Type B pancreatic cell (in vitro differentiated cells): Measurements from ENCODE around the gene TRAPPC2L. TPM values are rescaled to one million over a fixed set of nuclear protein-coding genes. Genes with fewer than 3 reads are reported as not detected.
A peak's percentile ranks its signal among the peaks of the same experiment; 100 is the strongest.

ENCODE experiments used
- DNase-seq: peaks from one replicate; pipeline ENCODE4 v3.0.0; 2021; ENCODE audit warnings: mixed read lengths; ENCODE audit not compliant: unreplicated experiment; ENCODE audit errors: extremely low spot score
- H3K27ac Mint-ChIP-seq: 2 replicates; pipeline ENCODE4 v1.8.0; 2021; ENCODE audit warnings: mild to moderate bottlenecking, mixed read lengths
- H3K27me3 Mint-ChIP-seq: 2 replicates; pipeline ENCODE4 v1.8.0; 2021; ENCODE audit warnings: mixed read lengths
- H3K36me3 Mint-ChIP-seq: 2 replicates; pipeline ENCODE4 v1.8.0; 2021; ENCODE audit warnings: mixed read lengths
- H3K4me1 Mint-ChIP-seq: one replicate; pipeline ENCODE4 v1.8.0; 2021; ENCODE audit warnings: mixed read lengths; ENCODE audit not compliant: unreplicated experiment
- H3K4me3 Mint-ChIP-seq: 2 replicates; pipeline ENCODE4 v1.8.0; 2021; ENCODE audit warnings: mild to moderate bottlenecking, mixed read lengths
- H3K9me3 Mint-ChIP-seq: 2 replicates; pipeline ENCODE4 v1.8.0; 2021; ENCODE audit warnings: mixed read lengths
- CTCF ChIP-seq: fragments of 200-600 bp; sonication (generic); conservative IDR thresholded peaks from 2 replicates; pipeline ENCODE4 v1.5.0; 2021; ENCODE audit warnings: antibody characterized with exemption, mild to moderate bottlenecking
- total RNA-seq: library from RNA; stranded (reverse); gene quantifications from 2 replicates; pipeline ENCODE4 v1.2.1, GENCODE V29; 2021; ENCODE audit warnings: low replicate concordance

Gene TRAPPC2L
- total RNA-seq, 1 donor from 2014 or later: 91.4 TPM

DNA sequence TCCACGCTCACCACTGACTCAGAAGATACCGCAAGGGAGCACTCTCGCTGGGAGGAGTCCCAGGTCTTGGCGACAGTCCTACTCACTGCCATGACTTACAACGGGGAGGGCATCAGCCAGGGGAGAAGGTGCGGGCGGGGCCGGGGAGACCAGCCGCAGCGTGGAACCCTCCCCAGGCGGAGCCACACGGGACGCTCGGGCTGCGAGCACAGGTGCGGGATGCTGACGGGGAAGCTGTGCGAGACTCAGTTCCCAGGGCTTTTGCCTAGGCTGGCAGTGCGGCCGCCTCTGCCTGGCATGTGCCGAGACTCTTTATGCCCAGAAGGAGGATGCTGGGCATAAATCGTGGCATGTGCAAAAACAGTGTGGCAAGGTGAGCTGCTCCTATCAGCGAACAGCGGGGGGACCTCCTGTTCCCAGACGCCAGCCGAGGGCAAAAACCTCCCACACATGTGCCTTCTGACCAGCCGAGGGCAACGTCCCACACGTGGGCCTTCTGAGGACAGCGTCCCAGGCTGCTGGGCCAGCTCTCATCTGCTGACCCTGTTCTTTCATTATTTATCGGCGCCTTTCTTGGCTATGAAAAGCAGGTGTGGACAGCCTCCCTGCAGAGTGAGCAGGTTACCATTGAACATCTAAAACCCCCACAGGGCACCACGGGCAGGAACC, 6.3 kb upstream of the TRAPPC2L start:
- peaks cover 4% of the 10 kb centered on the region for H3K4me1 Mint-ChIP-seq
- H3K27ac Mint-ChIP-seq: no peak overlapping the region
- H3K27me3 Mint-ChIP-seq: no peaks in the 10 kb centered on the region
- H3K9me3 Mint-ChIP-seq: no peaks in the 10 kb centered on the region
- TF ChIP-seq CTCF: no peak
- H3K4me3 Mint-ChIP-seq: no peak overlapping the region
- no peaks in the 10 kb centered on the region for H3K36me3 Mint-ChIP-seq
- no peak for DNase-seq

DNA sequence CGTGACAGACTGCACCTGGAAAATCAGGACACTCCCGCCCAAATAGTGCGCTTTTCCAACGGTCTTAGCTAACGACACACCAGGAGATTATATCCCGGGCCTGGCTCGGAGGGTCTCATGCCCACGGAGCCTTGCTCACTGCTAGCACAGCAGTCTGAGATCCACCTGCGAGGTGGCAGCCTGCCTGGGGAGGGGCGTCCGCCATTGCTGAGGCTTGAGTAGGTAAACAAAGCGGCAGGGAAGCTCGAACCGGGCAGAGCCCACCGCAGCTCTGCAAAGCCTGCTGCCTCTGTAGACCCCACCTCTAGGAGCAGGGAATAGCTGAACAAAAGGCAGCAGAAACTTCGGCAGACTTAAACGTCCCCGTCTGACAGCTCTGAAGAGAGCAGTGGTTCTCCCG, 5.3 kb upstream of the TRAPPC2L start:
- no peaks in the 10 kb centered on the region for H3K36me3 Mint-ChIP-seq
- H3K27ac Mint-ChIP-seq: no peak overlapping the region
- TF ChIP-seq CTCF: no peak
- no peaks in the 10 kb centered on the region for H3K27me3 Mint-ChIP-seq
- no peak for DNase-seq
- peaks cover 4% of the 10 kb centered on the region for H3K4me1 Mint-ChIP-seq
- H3K4me3 Mint-ChIP-seq: no peak overlapping the region
- no peaks in the 10 kb centered on the region for H3K9me3 Mint-ChIP-seq

GRCh38 chr16:88853325-88853941, 3.5 kb upstream of the TRAPPC2L start:
- no peak overlapping the region for H3K4me3 Mint-ChIP-seq
- H3K4me1 Mint-ChIP-seq: peaks cover 11% of the 10 kb centered on the region
- H3K27ac Mint-ChIP-seq: no peak overlapping the region
- no peaks in the 10 kb centered on the region for H3K36me3 Mint-ChIP-seq
- TF ChIP-seq CTCF: no peak
- DNase-seq: no peak
- no peaks in the 10 kb centered on the region for H3K9me3 Mint-ChIP-seq
- H3K27me3 Mint-ChIP-seq: no peaks in the 10 kb centered on the region

DNA sequence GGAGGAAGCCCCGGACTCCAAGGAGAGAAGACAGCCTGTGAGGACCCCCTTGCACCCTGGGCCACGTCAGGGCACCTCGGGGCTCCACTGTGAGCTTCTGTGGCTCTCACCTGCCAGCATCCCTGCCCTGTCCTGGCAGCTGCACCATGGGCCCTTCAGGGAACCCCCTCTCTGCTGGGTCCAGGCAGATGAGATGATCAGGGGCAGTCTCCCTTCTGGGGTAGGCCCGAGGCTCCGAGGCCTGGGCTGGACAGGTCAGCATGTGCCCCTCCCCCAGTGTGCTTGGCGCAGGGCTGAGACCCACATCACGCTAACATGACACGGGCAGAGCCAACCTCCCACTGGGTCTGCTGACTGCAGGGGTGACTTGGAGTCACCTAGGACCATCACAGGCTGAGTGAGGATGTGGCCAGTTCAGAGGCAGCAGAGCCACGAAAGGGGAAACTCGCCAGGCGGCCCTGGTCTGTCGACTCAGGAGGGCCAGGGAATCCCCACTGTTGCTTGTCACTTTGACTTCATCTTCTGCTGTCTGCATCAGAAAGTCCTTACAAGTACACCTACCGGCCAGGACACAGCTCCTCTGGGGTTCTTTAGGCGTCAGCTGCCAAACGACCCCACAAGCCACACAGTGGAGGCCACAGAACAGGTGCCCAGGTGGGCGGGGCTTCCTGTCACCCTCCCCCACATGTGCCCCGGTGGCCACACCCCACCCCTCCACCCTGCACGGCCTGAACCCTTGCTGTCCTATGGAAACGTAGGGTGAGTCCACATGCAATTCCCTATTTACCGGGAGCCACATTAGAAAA, 2.4 kb upstream of the TRAPPC2L start:
- Mint-ChIP-seq H3K27ac (no peak overlapping the region), H3K27me3 (no peaks in the 10 kb centered on the region), H3K4me3 (no peak overlapping the region), H3K36me3 (no peaks in the 10 kb centered on the region), H3K4me1 (peaks cover 14% of the 10 kb centered on the region), H3K9me3 (no peaks in the 10 kb centered on the region)
- DNase-seq: no peak
- TF ChIP-seq CTCF: no peak

DNA sequence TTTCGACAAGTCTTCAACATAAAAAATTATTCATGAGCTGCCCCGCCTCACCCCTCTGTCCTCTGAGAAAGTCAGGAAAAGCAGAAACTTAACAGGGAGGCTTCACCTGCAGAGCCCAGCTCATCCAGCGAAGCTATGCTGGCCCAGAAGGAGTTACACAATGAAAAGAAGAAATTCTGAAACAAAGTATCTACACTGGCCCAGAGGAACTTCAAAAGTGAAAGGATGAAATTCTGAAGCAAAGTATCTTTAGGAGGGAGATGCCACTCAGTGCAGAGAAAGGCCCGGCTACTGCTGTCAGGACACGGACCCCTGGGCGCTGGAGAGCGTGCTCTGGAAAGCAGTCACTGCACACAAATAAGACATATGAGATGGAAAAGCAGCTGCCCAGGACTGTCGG, 1.8 kb upstream of the TRAPPC2L start:
- no peak for DNase-seq
- H3K4me3 Mint-ChIP-seq: peak overlapping the region; percentile 82
- H3K36me3 Mint-ChIP-seq: no peaks in the 10 kb centered on the region
- peaks cover 14% of the 10 kb centered on the region for H3K4me1 Mint-ChIP-seq
- no peaks in the 10 kb centered on the region for H3K9me3 Mint-ChIP-seq
- TF ChIP-seq CTCF: no peak
- no peaks in the 10 kb centered on the region for H3K27me3 Mint-ChIP-seq
- no peak overlapping the region for H3K27ac Mint-ChIP-seq
